Activated CD4-positive, alpha-beta T cell treated with anti-CD3 and anti-CD28 coated beads, Interleukin-2, Interleukin-6, amounts not matched to agents 100 ng/mL and 50 ng/mL, durations not matched to agents 16 hours and 8 hours (primary cell): ENCODE measurements around the gene MAPK13.
A peak's percentile ranks its signal among the peaks of the same experiment; 100 is the strongest.

Source experiments
- DNase-seq: peaks from one replicate; pipeline ENCODE4 v3.0.0-alpha.2; 2020

Gene MAPK13

DNA sequence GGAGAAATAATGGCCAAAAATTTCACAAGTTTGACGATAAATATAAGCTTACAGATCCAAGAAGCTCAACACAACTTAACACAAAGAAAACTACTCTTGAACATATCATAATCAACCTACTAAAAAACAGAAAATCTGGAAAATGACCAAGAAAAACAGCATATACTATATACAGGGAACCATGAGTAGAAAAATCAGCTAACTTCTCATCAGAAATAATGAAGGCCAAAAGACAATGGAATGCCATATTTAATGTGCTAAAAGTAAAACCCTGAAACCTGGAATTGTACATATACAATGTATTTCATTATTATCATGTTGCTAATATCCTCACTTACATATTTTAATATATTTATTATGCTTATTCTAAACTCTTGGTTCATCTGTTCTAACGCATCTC lies 25.3 kb downstream of the MAPK13 start:
- DNase-seq, result no peak

DNA sequence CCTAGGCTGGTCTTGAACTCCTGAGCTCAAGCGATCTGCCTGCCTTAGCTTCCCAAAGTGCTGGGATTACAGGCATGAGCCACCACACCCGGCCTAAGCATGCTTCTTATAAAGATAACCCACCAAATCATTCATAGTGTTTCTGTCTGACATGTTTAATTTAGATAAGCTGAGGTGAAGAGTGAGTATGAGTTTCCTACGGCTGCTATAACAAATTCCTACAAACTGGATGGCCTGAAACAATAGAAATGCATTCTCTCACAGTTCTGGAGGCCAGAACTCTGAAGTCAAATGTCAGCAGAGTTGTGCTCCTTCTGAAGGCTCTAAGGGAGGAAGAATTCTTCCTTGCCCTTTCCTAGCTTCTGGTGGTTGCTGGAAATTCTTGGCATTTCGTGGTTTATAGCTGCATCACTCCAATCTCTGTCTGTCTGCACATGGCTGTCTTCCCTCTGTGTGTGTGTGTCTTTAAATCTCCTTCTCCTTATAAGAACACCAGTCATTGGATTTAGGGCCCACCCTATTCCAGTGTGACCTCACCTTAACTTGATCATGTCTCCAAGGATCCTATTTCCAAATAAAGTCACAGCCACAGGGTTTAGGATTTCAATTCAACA lies 29.9 kb downstream of the MAPK13 start:
- DNase-seq, result no peak

DNA sequence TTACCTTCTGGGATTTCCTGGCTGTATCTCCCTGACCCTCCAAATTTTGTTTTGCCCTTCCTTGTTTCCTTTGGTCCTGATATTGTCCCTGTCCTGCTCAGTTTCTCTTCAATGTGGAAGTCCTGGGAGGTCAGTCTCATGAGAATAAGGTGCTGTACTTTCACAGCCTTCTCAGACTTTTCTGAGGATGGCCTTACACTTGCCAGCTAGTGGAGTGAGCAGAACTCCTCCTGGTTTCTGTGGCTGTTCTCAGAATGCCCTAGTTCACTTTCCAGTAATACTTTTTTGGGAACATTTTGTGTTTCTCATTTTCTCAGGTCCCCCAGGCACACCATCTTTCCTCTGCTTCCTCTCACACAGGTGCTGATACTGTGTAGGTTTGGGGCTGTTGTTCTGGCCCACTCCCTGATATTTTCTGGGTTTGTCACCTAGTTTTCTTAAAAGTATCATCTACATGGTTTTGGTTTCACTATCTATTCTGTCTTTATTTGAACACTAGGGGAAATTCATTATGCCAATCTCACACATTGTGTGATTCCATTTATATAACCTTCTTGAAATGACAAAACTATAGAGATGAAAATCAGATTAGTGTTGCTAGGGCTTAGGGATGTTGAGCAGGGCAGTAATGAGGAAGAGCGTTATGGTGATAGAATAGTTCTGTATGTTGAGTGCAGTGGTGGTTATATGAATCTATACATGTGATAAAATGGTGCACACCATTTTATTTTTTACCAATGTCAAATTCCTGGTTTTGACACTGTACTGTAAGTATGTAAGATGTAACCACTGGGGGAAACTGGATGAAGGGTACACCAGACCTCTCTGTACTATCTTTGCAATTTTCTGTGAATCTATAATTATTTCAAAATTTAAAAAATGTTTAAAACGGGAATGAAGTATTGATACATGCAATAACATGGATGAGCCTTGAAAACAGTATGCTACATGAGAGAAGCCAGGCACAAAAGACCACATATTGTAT lies 39.0 kb downstream of the MAPK13 start:
- peak; percentile 6 for DNase-seq

DNA sequence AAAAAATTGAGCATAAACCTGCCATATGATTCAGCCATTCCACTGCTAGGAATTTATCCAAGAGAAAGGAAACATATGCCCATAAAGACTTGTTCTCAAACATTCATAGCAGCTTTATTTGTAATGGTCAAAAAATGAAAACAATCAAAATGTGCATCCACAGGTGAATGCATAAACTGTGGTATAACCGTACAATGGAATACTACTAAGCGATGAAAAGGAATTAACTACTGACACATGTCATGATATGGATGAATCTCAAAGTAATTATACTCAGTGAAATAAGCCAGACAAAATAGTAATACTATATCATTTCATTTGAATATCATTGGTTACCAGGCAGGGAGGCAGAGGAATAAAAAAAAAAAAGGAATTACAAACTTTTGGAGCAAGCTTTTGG lies 40.4 kb downstream of the MAPK13 start:
- DNase-seq, result no peak

DNA sequence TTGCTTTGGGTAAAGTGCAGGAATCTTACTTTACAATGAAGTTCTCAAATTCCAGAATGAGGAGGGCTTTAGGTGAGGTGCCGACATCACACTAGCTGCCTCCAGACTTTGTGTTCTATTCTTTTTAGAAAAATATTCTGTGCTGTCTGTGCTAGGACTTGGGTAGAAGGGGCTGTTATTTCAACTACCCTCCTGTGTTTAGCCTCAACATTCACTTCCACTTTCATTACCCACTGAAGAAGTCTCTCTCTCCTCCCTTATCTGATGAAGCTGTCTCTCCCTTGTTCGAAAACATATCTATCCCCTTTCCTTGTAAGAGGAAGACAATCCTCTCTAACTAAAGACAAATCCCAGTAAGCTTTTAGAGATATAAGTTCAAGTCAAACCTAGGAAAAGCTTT lies 41.3 kb downstream of the MAPK13 start:
- DNase-seq, result no peak

DNA sequence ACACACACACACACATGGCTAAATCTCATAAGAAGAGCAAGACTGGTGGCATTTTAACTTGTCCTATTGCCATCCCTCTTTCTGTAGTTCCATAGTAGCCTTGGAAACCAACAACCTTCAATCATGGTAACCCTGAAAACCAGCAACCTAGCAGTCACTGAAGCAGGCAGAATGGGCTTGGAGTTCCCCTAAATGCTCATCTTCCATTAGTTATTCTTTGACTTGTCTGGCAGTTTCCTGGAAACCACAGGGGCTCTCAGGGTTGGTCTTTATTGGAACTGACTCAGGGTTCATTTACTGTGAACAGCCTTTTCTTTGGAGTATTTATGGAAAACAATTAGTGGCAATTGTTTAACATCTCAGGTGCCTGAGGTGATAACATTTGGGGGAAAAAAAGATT lies 46.9 kb downstream of the MAPK13 start:
- DNase-seq, result peak; percentile 40

DNA sequence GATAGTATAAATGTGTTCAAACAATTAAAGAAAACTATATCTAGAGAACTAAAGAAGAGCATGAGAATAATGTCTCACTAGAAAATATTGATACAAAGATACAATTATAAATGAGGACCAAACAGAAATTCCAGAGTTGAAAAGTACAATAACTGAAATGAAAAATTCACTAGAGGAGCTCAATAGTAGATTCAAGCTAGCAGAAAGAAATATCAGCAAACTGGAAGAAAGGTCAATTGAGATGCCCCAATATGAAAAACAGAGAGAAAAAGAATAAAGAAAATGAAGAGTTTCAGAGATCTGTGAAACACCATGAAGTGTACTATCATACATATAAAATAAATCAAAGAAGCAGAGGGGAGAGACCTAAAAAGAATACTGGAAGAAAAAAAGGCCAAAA lies 48.2 kb downstream of the MAPK13 start:
- no peak for DNase-seq

DNA sequence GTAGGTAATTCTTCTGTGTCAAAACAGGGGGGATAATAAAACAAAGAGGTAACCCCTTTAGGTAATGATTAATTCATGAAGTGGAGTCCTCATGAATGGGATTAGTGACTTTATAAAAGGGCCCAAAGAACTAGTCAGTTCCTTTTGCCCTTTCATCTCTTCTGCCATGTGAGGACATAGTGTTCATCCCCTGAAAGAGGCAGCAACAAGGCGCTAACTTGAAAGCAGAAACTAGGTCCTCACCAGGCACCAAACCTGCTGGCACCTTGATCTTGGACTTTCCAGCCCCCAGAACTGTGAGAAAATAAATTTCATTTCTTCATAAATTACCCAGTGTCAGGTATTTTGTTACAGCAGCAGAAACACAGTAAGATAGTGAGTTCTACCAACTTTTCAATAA lies 49.8 kb downstream of the MAPK13 start:
- DNase-seq, result no peak

DNA sequence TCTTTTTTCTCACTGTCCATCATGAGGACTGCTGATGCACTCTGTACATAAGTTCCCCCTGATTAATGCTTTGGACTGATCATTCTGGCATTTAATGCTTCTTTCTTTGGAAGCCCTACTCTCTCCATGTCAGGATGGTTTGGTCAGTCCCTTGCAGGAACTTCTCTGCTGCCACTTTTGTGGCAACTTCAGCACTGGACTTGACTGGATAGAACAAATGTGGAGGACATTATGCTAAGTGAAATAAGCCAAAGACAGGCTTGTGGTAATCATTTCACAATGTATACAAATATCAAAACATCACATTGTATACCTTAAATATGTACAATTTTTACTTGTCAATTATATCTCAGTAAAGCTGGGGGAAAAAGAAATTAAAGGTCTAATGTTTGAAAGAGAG lies 54.0 kb downstream of the MAPK13 start:
- DNase-seq, result no peak

DNA sequence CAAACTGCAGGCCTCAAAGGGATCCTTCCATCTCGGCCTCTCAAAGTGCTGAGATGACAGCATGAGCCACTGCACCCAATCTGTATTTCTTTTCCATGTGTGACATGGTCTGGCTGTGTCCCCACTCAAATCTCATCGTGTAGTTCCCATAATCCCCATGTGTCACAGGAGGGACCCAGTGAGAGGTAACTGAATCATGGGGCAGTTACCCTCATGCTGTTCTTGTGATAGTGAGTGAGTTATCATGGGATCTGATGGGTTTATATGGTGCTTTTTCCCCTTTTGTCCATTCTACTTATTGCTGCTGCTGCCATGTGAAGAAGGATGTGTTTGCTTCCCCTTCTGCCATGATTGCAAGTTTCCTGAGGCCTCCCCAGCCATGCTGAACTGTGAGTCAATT lies 55.9 kb downstream of the MAPK13 start:
- DNase-seq, result no peak

DNA sequence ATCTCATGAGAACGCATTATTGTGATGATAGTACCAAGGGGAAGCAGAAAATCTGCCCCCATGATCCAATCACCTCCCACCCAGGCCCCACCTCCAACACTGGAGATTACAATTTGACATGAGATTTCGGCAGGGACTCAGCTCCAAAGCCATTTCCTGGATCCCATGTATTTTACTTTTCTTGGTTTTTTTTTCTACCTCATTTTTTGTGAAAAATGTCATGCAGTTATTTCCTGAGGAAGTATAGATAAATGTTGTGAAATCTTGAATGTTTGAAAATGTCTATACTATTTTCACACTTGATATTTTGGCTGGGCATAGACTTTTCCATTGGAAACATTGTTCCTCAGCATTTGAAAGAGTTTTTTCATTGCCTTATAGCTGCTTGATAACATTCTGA lies 57.1 kb downstream of the MAPK13 start:
- DNase-seq, result no peak
